Measurements from ENCODE around the gene JARID2.
"Not testable (repeated sequence)": the region's sequence is repeated elsewhere in the genome, so short reads cannot be mapped to it uniquely, and the experiment has no call there.

Gene JARID2

GRCh38 chr6:15284743-15285142, 38.9 kb downstream of the JARID2 start:
- no peaks in the 10 kb centered on the region for H3K36me3 ChIP-seq (ENCODE audit: insufficient read depth, low read length)
- H3K4me1 ChIP-seq (ENCODE audit: control insufficient read depth, insufficient read depth, low read length): peaks cover 52% of the 10 kb centered on the region

GRCh38 chr6:15285682-15286294, 39.9 kb downstream of the JARID2 start:
- H3K36me3 ChIP-seq (ENCODE audit: insufficient read depth, low read length): no peaks in the 10 kb centered on the region
- peaks cover 44% of the 10 kb centered on the region for H3K4me1 ChIP-seq (ENCODE audit: control insufficient read depth, insufficient read depth, low read length)
- no peaks in the 10 kb centered on the region for H3K9me3 ChIP-seq (replicated peaks; ENCODE audit: low read length)
- no peaks in the 10 kb centered on the region for H3K27me3 ChIP-seq (ENCODE audit: control insufficient read depth, insufficient read depth, low read length)
- no peak overlapping the region for H3K4me3 ChIP-seq (ENCODE audit: low read length)
- no peak overlapping the region for H3K9ac ChIP-seq (ENCODE audit: low read depth, low read length)
- H3K4me2 ChIP-seq (ENCODE audit: low read length): no peak overlapping the region

More at GRCh38 chr6:15284743-15285142, 38.9 kb downstream of the JARID2 start:
- Histone ChIP-seq H3K4me2 (ENCODE audit: low read length) (peak overlapping the region; percentile 10), H3K9ac (ENCODE audit: low read depth, low read length) (peak overlapping the region; percentile 50), H3K9me3 (replicated peaks; ENCODE audit: low read length) (no peaks in the 10 kb centered on the region), H3K4me3 (ENCODE audit: low read length) (no peak overlapping the region), H3K27me3 (ENCODE audit: control insufficient read depth, insufficient read depth, low read length) (no peaks in the 10 kb centered on the region)

- Histone ChIP-seq H3K27me3 (ENCODE audit: control insufficient read depth, insufficient read depth, low read length) (no peaks in the 10 kb centered on the region), H3K9ac (ENCODE audit: low read depth, low read length) (no peak overlapping the region), H3K4me3 (ENCODE audit: low read length) (no peak overlapping the region), H3K36me3 (ENCODE audit: insufficient read depth, low read length) (no peaks in the 10 kb centered on the region), H3K4me1 (ENCODE audit: control insufficient read depth, insufficient read depth, low read length) (peaks cover 37% of the 10 kb centered on the region), H3K9me3 (replicated peaks; ENCODE audit: low read length) (no peaks in the 10 kb centered on the region), H3K4me2 (ENCODE audit: low read length) (no peak overlapping the region)
Observed at GRCh38 chr6:15287670-15288375, 42.0 kb downstream of the JARID2 start.

GRCh38 chr6:15288856-15289255, 43.0 kb downstream of the JARID2 start:
- Histone ChIP-seq H3K4me1 (ENCODE audit: control insufficient read depth, insufficient read depth, low read length) (peaks cover 35% of the 10 kb centered on the region), H3K27me3 (ENCODE audit: control insufficient read depth, insufficient read depth, low read length) (no peaks in the 10 kb centered on the region), H3K36me3 (ENCODE audit: insufficient read depth, low read length) (no peaks in the 10 kb centered on the region), H3K4me3 (ENCODE audit: low read length) (no peak overlapping the region), H3K4me2 (ENCODE audit: low read length) (no peak overlapping the region), H3K9ac (ENCODE audit: low read depth, low read length) (no peak overlapping the region), H3K9me3 (replicated peaks; ENCODE audit: low read length) (no peaks in the 10 kb centered on the region)

GRCh38 chr6:15289456-15289855, 43.6 kb downstream of the JARID2 start:
- not testable (repeated sequence) for H3K4me3 ChIP-seq (ENCODE audit: low read length); H3K36me3 ChIP-seq (ENCODE audit: insufficient read depth, low read length); H3K4me2 ChIP-seq (ENCODE audit: low read length); H3K27me3 ChIP-seq (ENCODE audit: control insufficient read depth, insufficient read depth, low read length); H3K9me3 ChIP-seq (replicated peaks; ENCODE audit: low read length); H3K9ac ChIP-seq (ENCODE audit: low read depth, low read length)
- peaks cover 29% of the 10 kb centered on the region for H3K4me1 ChIP-seq (ENCODE audit: control insufficient read depth, insufficient read depth, low read length)

GRCh38 chr6:15290067-15290680, 44.3 kb downstream of the JARID2 start:
- Histone ChIP-seq H3K9ac (ENCODE audit: low read depth, low read length) (no peak overlapping the region), H3K36me3 (ENCODE audit: insufficient read depth, low read length) (no peaks in the 10 kb centered on the region), H3K4me1 (ENCODE audit: control insufficient read depth, insufficient read depth, low read length) (peaks cover 22% of the 10 kb centered on the region), H3K4me2 (ENCODE audit: low read length) (no peak overlapping the region), H3K4me3 (ENCODE audit: low read length) (no peak overlapping the region), H3K27me3 (ENCODE audit: control insufficient read depth, insufficient read depth, low read length) (no peaks in the 10 kb centered on the region), H3K9me3 (replicated peaks; ENCODE audit: low read length) (no peaks in the 10 kb centered on the region)

- H3K27me3 ChIP-seq (ENCODE audit: control insufficient read depth, insufficient read depth, low read length): no peaks in the 10 kb centered on the region
- no peaks in the 10 kb centered on the region for H3K9me3 ChIP-seq (replicated peaks; ENCODE audit: low read length)
- H3K4me2 ChIP-seq (ENCODE audit: low read length): no peak overlapping the region
- H3K4me3 ChIP-seq (ENCODE audit: low read length): no peak overlapping the region
- H3K4me1 ChIP-seq (ENCODE audit: control insufficient read depth, insufficient read depth, low read length): peaks cover 15% of the 10 kb centered on the region
- H3K9ac ChIP-seq (ENCODE audit: low read depth, low read length): no peak overlapping the region
- H3K36me3 ChIP-seq (ENCODE audit: insufficient read depth, low read length): no peaks in the 10 kb centered on the region
Observed at GRCh38 chr6:15290962-15291704, 45.3 kb downstream of the JARID2 start.

DNA sequence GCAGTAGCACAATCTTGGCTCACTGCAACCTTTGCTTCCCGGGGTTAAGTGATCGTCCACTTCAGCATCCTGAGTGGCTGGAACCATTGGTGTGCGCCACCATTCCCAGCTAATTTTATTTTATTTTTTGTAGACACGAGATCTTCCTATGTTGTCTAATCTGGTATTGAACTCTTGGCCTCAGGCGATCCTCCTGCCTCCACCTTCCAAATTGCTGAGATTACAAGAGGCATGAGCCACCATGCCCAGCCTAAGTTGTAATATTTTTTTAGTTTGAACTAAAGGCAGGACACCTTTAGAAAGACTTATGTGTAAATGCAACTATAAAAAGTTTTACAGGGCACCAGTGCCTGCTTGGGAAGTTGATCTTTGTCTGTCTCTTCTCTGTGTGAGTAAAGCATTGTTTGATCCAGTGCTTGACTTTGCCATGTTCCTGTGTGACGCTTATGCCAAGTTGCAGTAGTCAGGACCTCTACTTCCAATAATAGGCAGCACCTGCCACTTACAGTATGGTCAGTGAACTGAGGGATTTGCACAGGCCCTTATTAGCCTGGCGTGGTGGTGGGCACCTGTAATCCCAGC, 46.9 kb downstream of the JARID2 start:
- no peak overlapping the region for H3K9ac ChIP-seq (ENCODE audit: low read depth, low read length)
- no peaks in the 10 kb centered on the region for H3K36me3 ChIP-seq (ENCODE audit: insufficient read depth, low read length)
- no peaks in the 10 kb centered on the region for H3K27me3 ChIP-seq (ENCODE audit: control insufficient read depth, insufficient read depth, low read length)
- no peaks in the 10 kb centered on the region for H3K9me3 ChIP-seq (replicated peaks; ENCODE audit: low read length)
- peaks cover 15% of the 10 kb centered on the region for H3K4me1 ChIP-seq (ENCODE audit: control insufficient read depth, insufficient read depth, low read length)
- no peak overlapping the region for H3K4me2 ChIP-seq (ENCODE audit: low read length)
- no peak overlapping the region for H3K4me3 ChIP-seq (ENCODE audit: low read length)

DNA sequence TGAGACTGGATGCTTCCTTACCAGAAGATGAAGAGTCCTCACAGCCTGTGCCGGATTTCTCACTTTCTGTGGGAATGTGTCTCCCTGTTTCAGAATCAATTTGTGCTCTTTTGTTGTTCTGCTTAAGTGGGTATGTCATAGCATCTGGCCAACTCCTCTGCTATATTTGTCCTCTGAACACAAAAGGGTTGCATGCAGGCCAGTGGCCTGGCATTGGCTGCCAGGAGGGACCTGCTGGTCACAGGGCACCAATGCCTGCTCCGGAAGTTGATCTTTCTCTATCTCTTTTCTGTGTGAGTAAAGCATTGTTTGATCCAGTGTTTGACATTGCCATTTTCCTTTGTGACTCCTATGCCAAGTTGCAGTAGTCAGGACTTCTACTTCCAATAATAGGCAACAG, 47.8 kb downstream of the JARID2 start:
- H3K9me3 ChIP-seq (replicated peaks; ENCODE audit: low read length): no peaks in the 10 kb centered on the region
- peaks cover 15% of the 10 kb centered on the region for H3K4me1 ChIP-seq (ENCODE audit: control insufficient read depth, insufficient read depth, low read length)
- H3K27me3 ChIP-seq (ENCODE audit: control insufficient read depth, insufficient read depth, low read length): no peaks in the 10 kb centered on the region
- no peak overlapping the region for H3K4me2 ChIP-seq (ENCODE audit: low read length)
- no peaks in the 10 kb centered on the region for H3K36me3 ChIP-seq (ENCODE audit: insufficient read depth, low read length)
- H3K4me3 ChIP-seq (ENCODE audit: low read length): no peak overlapping the region
- H3K9ac ChIP-seq (ENCODE audit: low read depth, low read length): no peak overlapping the region

GRCh38 chr6:15294504-15294903, 48.6 kb downstream of the JARID2 start:
- Histone ChIP-seq H3K4me1 (ENCODE audit: control insufficient read depth, insufficient read depth, low read length) (peaks cover 14% of the 10 kb centered on the region), H3K9me3 (replicated peaks; ENCODE audit: low read length) (no peaks in the 10 kb centered on the region), H3K27me3 (ENCODE audit: control insufficient read depth, insufficient read depth, low read length) (no peaks in the 10 kb centered on the region), H3K9ac (ENCODE audit: low read depth, low read length) (no peak overlapping the region), H3K36me3 (ENCODE audit: insufficient read depth, low read length) (no peaks in the 10 kb centered on the region), H3K4me3 (ENCODE audit: low read length) (no peak overlapping the region), H3K4me2 (ENCODE audit: low read length) (no peak overlapping the region)

DNA sequence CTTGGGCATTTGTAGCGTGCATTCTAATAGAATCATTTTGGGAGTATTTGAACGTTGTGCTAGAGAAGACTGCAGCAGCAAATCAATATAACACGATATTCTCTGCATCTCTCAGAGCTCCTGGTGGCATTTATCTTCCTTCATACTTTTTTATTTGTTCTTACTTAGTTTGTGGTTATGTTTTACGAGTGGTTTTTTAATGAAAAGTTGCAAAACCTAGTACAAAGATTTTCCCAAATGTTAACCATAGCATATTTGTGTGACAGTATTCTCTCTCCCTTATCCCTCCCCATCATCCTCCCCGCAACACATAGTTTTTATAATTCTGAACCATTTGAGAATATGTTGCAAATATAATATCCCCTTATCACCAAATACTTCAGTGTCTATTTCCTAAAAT, 50.4 kb downstream of the JARID2 start:
- Histone ChIP-seq H3K4me3 (ENCODE audit: low read length) (no peak overlapping the region), H3K4me2 (ENCODE audit: low read length) (no peak overlapping the region), H3K9ac (ENCODE audit: low read depth, low read length) (no peak overlapping the region), H3K27me3 (ENCODE audit: control insufficient read depth, insufficient read depth, low read length) (no peaks in the 10 kb centered on the region), H3K9me3 (replicated peaks; ENCODE audit: low read length) (no peaks in the 10 kb centered on the region), H3K36me3 (ENCODE audit: insufficient read depth, low read length) (no peaks in the 10 kb centered on the region), H3K4me1 (ENCODE audit: control insufficient read depth, insufficient read depth, low read length) (peaks cover 21% of the 10 kb centered on the region)

Measured in skeletal muscle satellite cell (primary cell).